Measurements from ENCODE around the gene HADHB. TPM values are rescaled to one million over a fixed set of nuclear protein-coding genes. Genes with fewer than 3 reads are reported as not detected.
"Not testable (repeated sequence)": the region's sequence is repeated elsewhere in the genome, so short reads cannot be mapped to it uniquely, and the experiment has no call there.

HADHB gene
- total RNA-seq, 2 experiments from 2014 or later: 70.2 to 73.2 TPM

DNA sequence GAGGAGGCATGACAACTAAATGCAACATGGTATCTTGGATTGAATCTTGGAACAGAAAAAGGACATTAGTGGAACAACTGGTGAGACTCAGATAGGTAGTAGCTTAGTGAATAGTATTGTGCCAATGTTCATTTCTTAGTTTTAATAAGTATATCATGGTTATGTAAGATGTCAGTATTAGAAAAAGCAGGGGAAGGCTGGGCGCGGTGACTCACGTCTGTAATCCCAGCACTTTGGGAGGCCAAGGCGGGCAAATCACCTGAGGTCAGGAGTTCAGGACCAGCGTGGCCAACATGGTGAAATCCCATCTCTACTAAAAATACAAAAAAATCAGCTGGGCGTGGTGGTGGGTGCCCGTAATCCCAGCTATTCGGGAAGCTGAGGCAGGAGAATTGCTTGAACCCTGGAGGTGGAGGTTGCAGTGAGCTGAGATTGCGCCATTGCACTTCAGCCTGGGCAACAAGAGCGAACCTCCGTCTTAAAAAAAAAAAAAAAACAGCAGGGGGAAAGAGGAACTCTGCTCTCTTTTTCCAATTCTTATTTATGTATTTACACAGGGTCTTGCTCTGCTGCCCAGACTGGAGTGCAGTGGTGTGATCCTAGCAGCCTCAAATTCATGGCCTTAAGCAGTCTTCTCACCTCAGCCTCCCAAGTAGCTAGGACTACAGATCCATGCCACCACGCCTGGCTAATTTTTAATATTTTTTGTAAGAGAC is 24.1 kb downstream of the HADHB start:
- not testable (repeated sequence) for DNase-seq, H3K9me3 Mint-ChIP-seq, H3K4me1 Mint-ChIP-seq, H3K36me3 Mint-ChIP-seq, H3K27ac Mint-ChIP-seq, H3K27me3 Mint-ChIP-seq, H3K4me3 Mint-ChIP-seq

DNA sequence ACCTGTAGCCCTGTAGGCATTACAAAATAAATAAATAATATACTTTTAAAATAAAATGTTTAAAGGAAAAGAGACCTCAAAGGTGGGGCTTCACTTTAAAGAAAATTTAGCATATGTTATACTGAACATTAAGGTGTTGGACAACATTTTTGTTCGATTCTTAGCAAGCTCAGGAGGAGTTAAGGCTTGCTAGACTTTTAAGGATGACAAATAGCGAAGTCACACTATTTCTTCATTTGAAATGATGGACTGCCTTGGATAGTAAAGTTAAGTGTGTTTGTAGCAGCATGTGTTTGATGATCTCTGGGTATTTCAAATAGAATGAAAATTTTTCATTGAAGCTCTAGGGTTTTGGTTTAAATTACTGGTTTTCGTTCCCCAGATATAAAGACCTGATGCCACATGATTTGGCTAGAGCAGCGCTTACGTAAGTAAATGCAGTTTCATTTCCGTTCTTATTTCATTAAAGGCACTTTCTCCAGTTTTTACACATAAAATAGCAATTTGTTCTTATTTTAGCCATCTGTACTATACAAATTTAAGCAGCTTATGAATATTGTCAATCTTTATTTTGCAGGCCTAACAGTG is 24.9 kb downstream of the HADHB start:
- Mint-ChIP-seq H3K27ac (peak overlapping the region; percentile 72), H3K27me3 (no peaks in the 10 kb centered on the region), H3K4me3 (no peak overlapping the region), H3K9me3 (no peaks in the 10 kb centered on the region), H3K36me3 (peaks cover 2% of the 10 kb centered on the region), H3K4me1 (peaks cover 9% of the 10 kb centered on the region)
- DNase-seq: no peak

DNA sequence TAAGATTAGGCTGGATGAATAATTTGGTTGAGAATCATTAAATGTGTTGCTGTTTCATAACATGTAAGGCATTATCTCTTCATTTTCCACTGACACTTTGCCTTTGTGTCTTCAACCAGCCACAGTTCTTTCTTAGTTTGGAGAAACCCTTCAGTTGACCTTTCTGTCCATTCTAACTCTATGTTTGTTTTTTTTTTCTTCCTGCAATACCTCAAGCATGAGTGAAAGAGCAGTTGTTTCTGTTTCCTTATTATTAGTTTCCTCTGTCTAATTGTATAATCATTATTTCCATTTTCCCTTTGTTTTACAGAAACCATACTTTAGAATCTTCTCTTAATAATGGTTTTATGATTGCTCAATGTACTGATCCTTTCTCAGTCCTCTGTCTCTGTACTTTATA is 25.6 kb downstream of the HADHB start:
- peak overlapping the region; percentile 72 for H3K27ac Mint-ChIP-seq
- peaks cover 9% of the 10 kb centered on the region for H3K4me1 Mint-ChIP-seq
- peaks cover 2% of the 10 kb centered on the region for H3K36me3 Mint-ChIP-seq
- DNase-seq: no peak
- H3K27me3 Mint-ChIP-seq: no peaks in the 10 kb centered on the region
- no peak overlapping the region for H3K4me3 Mint-ChIP-seq
- H3K9me3 Mint-ChIP-seq: no peaks in the 10 kb centered on the region

DNA sequence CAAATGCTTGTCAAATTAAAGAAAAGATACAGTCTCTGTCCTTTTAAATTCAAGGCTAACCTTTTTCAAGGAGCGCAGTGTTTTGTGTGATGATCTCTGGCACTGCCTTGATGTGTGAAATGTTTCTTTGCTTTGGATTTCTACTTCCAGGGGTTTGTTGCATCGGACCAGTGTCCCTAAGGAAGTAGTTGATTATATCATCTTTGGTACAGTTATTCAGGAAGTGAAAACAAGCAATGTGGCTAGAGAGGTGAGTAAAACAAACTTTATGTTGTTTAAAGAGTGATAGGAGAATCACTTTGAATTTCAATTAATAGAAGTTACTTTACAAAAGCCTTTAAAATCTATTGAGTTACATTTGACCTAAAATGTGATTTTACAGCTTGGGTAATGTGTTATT is 28.8 kb downstream of the HADHB start:
- no peak overlapping the region for H3K4me3 Mint-ChIP-seq
- no peak for DNase-seq
- H3K4me1 Mint-ChIP-seq: peaks cover 9% of the 10 kb centered on the region
- peaks cover 7% of the 10 kb centered on the region for H3K36me3 Mint-ChIP-seq
- no peak overlapping the region for H3K27ac Mint-ChIP-seq
- H3K27me3 Mint-ChIP-seq: no peaks in the 10 kb centered on the region
- no peaks in the 10 kb centered on the region for H3K9me3 Mint-ChIP-seq

DNA sequence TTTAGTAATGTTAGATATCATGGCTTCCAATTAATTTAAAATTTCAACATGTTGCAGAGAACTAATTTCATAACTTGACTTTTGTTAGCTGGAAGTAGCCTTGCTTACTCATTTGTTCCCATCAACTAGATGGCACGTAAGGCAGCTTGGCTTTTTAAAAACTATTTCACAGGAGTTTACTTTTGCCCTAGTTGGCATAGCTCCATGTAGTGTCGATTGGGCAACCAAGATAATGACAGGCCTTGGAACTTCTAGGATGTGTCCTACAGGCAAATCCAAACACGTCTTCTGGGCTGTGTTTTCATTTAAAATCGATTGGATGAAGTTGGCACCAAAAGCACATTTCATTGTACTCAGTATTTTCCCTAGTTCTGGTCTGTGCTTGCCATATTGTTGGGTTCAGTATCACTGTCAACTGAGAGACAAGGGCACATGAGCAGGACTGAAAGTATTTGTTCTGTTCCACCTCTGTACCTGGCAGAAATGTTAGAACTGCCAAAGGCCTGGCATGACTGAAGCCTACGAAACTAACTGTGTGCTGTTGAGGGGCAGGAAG is 29.4 kb downstream of the HADHB start:
- no peak for DNase-seq
- no peaks in the 10 kb centered on the region for H3K9me3 Mint-ChIP-seq
- H3K27ac Mint-ChIP-seq: no peak overlapping the region
- H3K4me3 Mint-ChIP-seq: no peak overlapping the region
- peaks cover 12% of the 10 kb centered on the region for H3K36me3 Mint-ChIP-seq
- no peaks in the 10 kb centered on the region for H3K27me3 Mint-ChIP-seq
- peaks cover 9% of the 10 kb centered on the region for H3K4me1 Mint-ChIP-seq

DNA sequence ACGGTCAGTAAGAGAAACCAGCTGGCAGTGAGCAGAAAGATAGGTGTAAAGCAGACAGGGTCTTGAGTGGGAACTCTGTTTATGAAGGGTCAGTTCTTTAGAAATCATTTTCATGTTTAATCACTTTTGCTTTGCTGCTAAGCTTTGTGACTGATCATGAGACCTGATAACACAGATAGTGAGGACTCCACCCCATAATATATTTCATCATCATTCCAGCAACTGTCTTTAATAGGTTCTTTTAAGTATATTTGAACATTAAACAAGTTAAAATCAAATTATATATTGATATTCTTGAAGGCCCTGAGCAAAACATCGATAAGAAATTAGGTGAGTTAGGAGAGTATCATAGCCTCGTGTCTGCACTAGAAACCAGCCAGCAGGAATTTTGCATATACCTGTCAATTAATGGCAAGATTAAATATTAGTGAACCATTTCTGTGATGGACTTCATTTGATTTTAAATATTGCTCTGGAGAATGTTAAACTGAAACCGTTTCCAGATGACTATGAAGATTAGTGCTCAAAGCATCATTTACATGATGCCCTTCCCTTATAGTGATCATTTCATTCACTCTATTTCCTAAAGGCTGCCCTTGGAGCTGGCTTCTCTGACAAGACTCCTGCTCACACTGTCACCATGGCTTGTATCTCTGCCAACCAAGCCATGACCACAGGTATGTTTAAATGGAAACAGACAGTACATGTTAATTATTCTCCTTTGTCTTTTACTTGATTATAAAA is 31.9 kb downstream of the HADHB start:
- no peak for DNase-seq
- Mint-ChIP-seq H3K4me3 (no peak overlapping the region), H3K27me3 (no peaks in the 10 kb centered on the region), H3K27ac (no peak overlapping the region), H3K36me3 (peaks cover 18% of the 10 kb centered on the region), H3K4me1 (no peaks in the 10 kb centered on the region), H3K9me3 (no peaks in the 10 kb centered on the region)

DNA sequence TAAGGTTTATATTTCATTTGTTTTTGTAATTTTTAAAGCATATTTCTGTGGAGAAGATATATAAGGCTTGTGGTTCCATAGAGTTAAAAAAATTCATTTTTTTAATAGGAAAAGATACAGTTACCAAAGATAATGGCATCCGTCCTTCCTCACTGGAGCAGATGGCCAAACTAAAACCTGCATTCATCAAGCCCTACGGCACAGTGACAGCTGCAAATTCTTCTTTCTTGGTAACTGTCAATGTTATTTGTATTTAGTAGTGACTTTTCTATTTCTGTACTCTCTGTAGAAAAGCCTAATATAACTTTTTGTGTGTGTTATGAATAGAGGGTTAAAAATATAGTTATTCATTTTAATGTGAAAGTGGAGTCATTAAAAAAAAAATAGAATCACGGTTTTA is 35.1 kb downstream of the HADHB start:
- no peak for DNase-seq
- no peaks in the 10 kb centered on the region for H3K27me3 Mint-ChIP-seq
- peaks cover 23% of the 10 kb centered on the region for H3K36me3 Mint-ChIP-seq
- H3K9me3 Mint-ChIP-seq: no peaks in the 10 kb centered on the region
- H3K4me1 Mint-ChIP-seq: no peaks in the 10 kb centered on the region
- no peak overlapping the region for H3K27ac Mint-ChIP-seq
- no peak overlapping the region for H3K4me3 Mint-ChIP-seq

DNA sequence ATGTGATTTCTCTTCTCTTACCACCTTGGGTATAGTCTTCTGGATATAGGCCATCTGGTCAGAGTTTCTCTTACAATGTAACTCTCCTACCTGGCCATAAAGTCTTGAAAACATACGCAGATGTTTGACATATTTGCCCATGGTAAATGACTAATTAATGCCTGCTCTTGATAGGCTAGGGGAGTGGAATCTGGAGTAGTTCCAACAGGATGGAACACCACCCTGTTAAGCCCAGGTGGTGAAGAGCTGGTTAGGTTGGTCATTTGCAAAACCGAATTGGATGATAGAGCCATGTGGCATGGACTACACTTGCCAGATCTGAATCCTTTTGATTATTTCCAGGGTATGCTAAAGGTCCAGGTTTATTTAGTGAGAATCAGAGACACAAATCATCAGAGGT is 36.5 kb downstream of the HADHB start:
- DNase-seq: no peak
- Mint-ChIP-seq H3K9me3 (no peaks in the 10 kb centered on the region), H3K36me3 (peaks cover 26% of the 10 kb centered on the region), H3K4me1 (no peaks in the 10 kb centered on the region), H3K4me3 (no peak overlapping the region), H3K27ac (no peak overlapping the region), H3K27me3 (no peaks in the 10 kb centered on the region)

DNA sequence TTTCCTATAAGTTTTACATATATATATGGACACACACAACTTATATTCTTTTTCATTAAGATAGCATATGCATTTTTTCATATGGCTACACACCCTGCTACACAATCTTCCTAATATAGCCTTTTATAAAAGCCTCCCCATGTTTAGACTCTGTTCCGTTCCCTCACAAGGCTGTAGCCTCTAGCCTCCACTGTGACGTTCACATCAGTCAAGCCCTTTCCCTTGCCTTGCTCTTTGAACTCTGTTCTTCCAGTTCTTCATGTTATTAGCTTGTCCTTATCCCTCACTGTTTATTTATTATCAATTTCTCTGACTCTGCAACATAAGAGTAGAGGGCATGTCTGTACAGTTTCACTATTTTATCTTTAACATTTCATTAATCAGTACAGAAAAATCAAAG is 38.9 kb downstream of the HADHB start:
- no peaks in the 10 kb centered on the region for H3K4me1 Mint-ChIP-seq

DNA sequence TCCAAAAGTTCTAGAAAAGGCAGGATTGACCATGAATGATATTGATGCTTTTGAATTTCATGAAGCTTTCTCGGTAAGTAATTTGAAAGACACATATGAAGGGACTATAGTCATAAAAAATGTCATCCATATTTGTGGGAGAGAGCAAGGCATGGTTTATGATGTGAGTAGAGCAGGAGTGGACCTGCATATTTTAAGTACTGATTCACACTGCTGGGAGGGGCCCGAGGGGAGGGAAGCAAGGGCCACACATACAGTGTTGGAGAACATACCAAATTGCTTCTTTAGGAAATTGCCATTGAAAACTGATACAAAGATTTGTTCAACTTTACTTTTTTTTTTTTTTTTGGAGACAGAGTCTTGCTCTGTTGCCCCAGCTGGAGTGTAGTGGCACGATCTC is 39.4 kb downstream of the HADHB start:
- no peaks in the 10 kb centered on the region for H3K9me3 Mint-ChIP-seq
- H3K4me1 Mint-ChIP-seq: no peaks in the 10 kb centered on the region
- H3K36me3 Mint-ChIP-seq: peaks cover 18% of the 10 kb centered on the region
- no peak for DNase-seq
- H3K4me3 Mint-ChIP-seq: no peak overlapping the region
- H3K27ac Mint-ChIP-seq: no peak overlapping the region
- H3K27me3 Mint-ChIP-seq: no peaks in the 10 kb centered on the region

More for the DNA sequence above, 38.9 kb downstream of the HADHB start:
- H3K27ac Mint-ChIP-seq: no peak overlapping the region
- no peak overlapping the region for H3K4me3 Mint-ChIP-seq
- DNase-seq: no peak
- peaks cover 22% of the 10 kb centered on the region for H3K36me3 Mint-ChIP-seq
- H3K9me3 Mint-ChIP-seq: no peaks in the 10 kb centered on the region
- no peaks in the 10 kb centered on the region for H3K27me3 Mint-ChIP-seq

DNA sequence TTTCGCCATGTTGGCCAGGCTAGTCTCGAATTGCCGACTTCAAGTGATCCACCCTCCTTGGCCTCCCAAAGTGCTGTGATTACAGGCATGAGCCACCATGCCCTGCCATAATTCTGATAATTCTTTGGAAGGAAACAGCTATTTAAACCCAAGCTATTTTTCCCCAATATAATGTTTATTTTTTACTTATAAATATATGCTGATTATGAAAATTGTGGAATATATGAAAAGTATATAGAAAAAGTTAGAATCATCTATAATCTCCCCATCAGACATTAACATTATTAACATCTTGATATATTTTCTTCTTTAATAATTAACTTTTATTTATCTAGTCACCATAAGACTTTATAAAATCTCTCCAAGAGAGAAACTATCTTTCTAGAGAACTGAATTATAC is 41.2 kb downstream of the HADHB start:
- H3K4me3 Mint-ChIP-seq: no peak overlapping the region
- no peak for DNase-seq
- no peaks in the 10 kb centered on the region for H3K9me3 Mint-ChIP-seq
- H3K27ac Mint-ChIP-seq: no peak overlapping the region
- H3K36me3 Mint-ChIP-seq: peaks cover 14% of the 10 kb centered on the region
- H3K27me3 Mint-ChIP-seq: no peaks in the 10 kb centered on the region
- H3K4me1 Mint-ChIP-seq: no peaks in the 10 kb centered on the region

DNA sequence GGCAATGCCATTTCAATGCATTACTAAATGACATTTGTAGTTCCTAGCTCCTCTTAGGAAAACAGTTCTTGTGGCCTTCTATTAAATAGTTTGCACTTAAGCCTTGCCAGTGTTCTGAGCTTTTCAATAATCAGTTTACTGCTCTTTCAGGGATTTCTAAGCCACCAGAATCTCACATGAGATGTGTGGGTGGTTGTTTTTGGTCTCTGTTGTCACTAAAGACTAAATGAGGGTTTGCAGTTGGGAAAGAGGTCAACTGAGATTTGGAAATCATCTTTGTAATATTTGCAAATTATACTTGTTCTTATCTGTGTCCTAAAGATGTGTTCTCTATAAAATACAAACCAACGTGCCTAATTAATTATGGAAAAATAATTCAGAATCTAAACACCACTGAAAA is 45.3 kb downstream of the HADHB start:
- H3K27me3 Mint-ChIP-seq: no peaks in the 10 kb centered on the region
- H3K9me3 Mint-ChIP-seq: no peaks in the 10 kb centered on the region
- DNase-seq: no peak
- H3K4me1 Mint-ChIP-seq: peaks cover 6% of the 10 kb centered on the region
- peaks cover 7% of the 10 kb centered on the region for H3K36me3 Mint-ChIP-seq
- no peak overlapping the region for H3K27ac Mint-ChIP-seq
- no peak overlapping the region for H3K4me3 Mint-ChIP-seq

DNA sequence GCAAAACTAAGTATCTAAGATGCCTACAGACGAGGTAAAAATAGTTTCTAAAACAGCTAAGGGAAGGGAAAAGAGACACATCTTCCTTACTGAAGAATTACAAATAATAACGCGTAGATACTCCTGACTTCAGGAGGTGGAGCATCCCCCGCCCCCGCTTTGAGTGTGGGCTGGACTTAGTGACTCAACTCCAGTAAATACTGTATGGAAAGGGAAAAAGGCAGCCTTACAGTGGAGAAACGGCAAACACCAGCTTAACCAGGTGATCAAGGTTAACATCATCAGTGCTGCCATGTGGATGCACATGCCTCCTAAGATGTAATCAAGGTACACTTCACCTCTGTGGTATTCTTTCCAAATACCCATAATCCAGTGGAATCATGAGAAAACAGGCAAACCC is 47.9 kb downstream of the HADHB start:
- no peak for DNase-seq
- Mint-ChIP-seq H3K27me3 (no peaks in the 10 kb centered on the region), H3K4me1 (peaks cover 6% of the 10 kb centered on the region), H3K27ac (no peak overlapping the region), H3K4me3 (no peak overlapping the region), H3K9me3 (no peaks in the 10 kb centered on the region), H3K36me3 (peaks cover 1% of the 10 kb centered on the region)

DNA sequence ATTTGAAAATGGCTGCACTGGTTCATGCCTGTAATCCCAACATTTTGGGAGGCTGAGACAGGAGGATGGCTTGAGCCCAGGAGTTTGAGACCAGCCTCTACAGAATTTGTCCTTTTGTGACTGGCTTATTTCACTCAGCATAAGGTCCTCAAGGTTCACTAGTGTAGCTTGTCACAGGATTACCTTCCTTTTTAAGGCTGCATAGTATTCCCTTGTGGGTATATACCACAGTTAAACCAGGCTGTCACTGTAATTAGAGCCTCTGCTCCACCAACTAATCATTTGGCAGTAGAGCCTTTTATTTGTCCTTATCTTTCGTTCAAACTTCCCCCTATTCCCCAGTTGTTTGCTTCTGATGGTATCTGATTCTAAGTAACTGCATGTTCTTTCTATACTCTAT is 50.8 kb downstream of the HADHB start:
- no peaks in the 10 kb centered on the region for H3K36me3 Mint-ChIP-seq
- peaks cover 6% of the 10 kb centered on the region for H3K4me1 Mint-ChIP-seq
- H3K4me3 Mint-ChIP-seq: no peak overlapping the region
- H3K27me3 Mint-ChIP-seq: no peaks in the 10 kb centered on the region
- no peak for DNase-seq
- H3K9me3 Mint-ChIP-seq: no peaks in the 10 kb centered on the region
- H3K27ac Mint-ChIP-seq: no peak overlapping the region

DNA sequence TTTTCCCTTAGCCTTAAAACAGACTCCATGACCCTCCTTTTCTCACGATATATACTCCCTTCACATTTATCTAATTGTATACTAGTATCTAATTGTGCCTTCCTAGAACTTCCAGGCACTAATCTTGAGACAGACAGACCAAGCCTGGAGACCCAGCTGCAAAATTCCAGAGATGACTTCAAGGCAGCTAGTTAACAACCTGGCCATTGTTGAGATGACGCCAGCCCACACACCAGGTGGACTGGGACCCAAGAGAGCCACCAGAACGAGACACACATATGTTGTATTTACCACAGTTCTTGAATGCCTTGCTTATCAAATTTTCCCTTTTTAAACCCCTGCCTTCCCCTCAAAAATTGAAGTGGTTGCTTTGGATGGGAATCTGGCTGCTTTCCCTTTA is 52.3 kb downstream of the HADHB start:
- Mint-ChIP-seq H3K27me3 (no peaks in the 10 kb centered on the region), H3K27ac (no peak overlapping the region), H3K4me1 (peaks cover 6% of the 10 kb centered on the region), H3K36me3 (no peaks in the 10 kb centered on the region), H3K9me3 (no peaks in the 10 kb centered on the region), H3K4me3 (no peak overlapping the region)
- DNase-seq: no peak
